Heart right ventricle (tissue), 16 donors: ENCODE measurements around the gene UBE2G1. TPM values are rescaled to one million over a fixed set of nuclear protein-coding genes. Genes with fewer than 3 reads are reported as not detected.

Experiments used
- ATAC-seq, 8 donors: fragments of 200-7000 bp; cut with Tn5 transposase; one replicate each; pipeline ENCODE4 v1.9.1; 2020; ENCODE audit warnings: mild to moderate bottlenecking in 8 of 8, moderate library complexity in 8 of 8, moderate number of reproducible peaks in 1 of 8
- DNase-seq, 2 donors: peaks; one replicate each; pipeline ENCODE4 v3.0.0-alpha.2; 2020
- H3K27ac ChIP-seq, 10 donors: fragments of 200-600 bp; sonication (generic) in 2 of 10; one replicate each; pipeline versions ENCODE4 v1.5.0 to v1.8.0; 2020 to 2022; ENCODE audit warnings: mild to moderate bottlenecking in 3 of 10
- H3K27me3 ChIP-seq, 7 donors: fragments of 200-600 bp; one replicate each; pipeline ENCODE4 v1.8.0; 2021 to 2022; ENCODE audit warnings: mild to moderate bottlenecking in 2 of 7
- H3K36me3 ChIP-seq, 9 donors: fragments of 200-600 bp; sonication (generic) in 1 of 9; one replicate each; pipeline versions ENCODE4 v1.5.0 to v1.8.0; 2020 to 2022; ENCODE audit warnings: mild to moderate bottlenecking in 2 of 9
- H3K4me1 ChIP-seq, 9 donors: fragments of 200-600 bp; sonication (generic) in 1 of 9; one replicate each; pipeline versions ENCODE4 v1.5.0 to v1.8.0; 2020 to 2022; ENCODE audit warnings: mild to moderate bottlenecking in 4 of 9
- H3K4me3 ChIP-seq, 10 donors: fragments of 200-600 bp; sonication (generic) in 2 of 10; one replicate each; pipeline versions ENCODE4 v1.5.0 to v1.8.0; 2020 to 2022; ENCODE audit warnings: mild to moderate bottlenecking in 7 of 10, moderate library complexity in 2 of 10
- H3K9me3 ChIP-seq, 11 donors: fragments of 200-600 bp in 10 of 11; sonication (generic) in 2 of 11; one replicate each; pipeline versions ENCODE4 v1.5.0 to v1.8.0; 2013 to 2022; ENCODE audit warnings: mild to moderate bottlenecking in 2 of 11, control low read depth in 1 of 11, moderate library complexity in 1 of 11
- WGBS, 2 donors: extraction: QIAGEN DNeasy Blood & Tissue Kit; methylation state at CpG; one replicate each; pipeline ENCODE4 v1.1.7; 2013; ENCODE audit warnings: inconsistent platforms in 1 of 2; 5-methylcytosine and 5-hydroxymethylcytosine counted together
- intact Hi-C, 10 donors: fragments of 100-400 bp; cut with DNase I; formaldehyde crosslinking; loops; one replicate each; pipeline versions ENCODE4 v1.11.1 to v1.14.2; 2022
- polyA plus RNA-seq, 2 donors: library from polyadenylated mRNA; stranded (reverse); fragments of 200-250 nt; gene quantifications; one replicate each; pipeline ENCODE4 v1.2.3, GENCODE V29; 2013
- total RNA-seq, 10 donors: library from RNA; stranded (reverse); fragmentation: NEBNext Ultra II Directional in 3 of 10; extraction: Animal tissue kit (Norgen Biotek cat#: 25700) in 3 of 10; gene quantifications; one replicate each; pipeline versions ENCODE4 v1.2.1 to v1.2.4, GENCODE V29; 2021 to 2023
- TF ChIP-seq, protein P1 (sequence below), 9 donors: fragments of 200-600 bp; sonication (generic) in 2 of 9; IDR thresholded peaks; one replicate each; pipeline versions ENCODE4 v1.5.0 to v1.8.0; 2021 to 2022; ENCODE audit warnings: antibody characterized with exemption in 9 of 9, mild to moderate bottlenecking in 5 of 9, moderate library complexity in 1 of 9
- donor health status: Arrhythmogenic right ventricular cardiomyopathy.
- donor health status: ischemic (EF 13 %, LVEDD 7.1; RV severe dilation, severe dysfunction).
- donor health status: healthy with polysubstance abuse.
- donor health status: DM: no; HTN: yes; CAD: no.
- donor health status: DM: no; HTN: no; CAD: no.
- donor health status: ischemic (EF 25% LVEDD 6.9; RV normal size, moderate dysfunction).
- donor health status: ischemic (EF 25% LVEDD 5.7; RV mildly dilated, moderate dysfunction).
- donor health status: healthy.
- donor health status: DM: yes; HTN: yes; CAD: no.
- donor health status: Ischemic cardiomyopathy.
- donor health status: ischemic (EF 35%, LVEDD 5.7; RV mildly dilated, moderate dysfunction).
- donor health status: nonischemic (EF 11% LVEDD 7.7; RV severe dilation, severe dysfunction).
- donor health status: DM: yes; HTN: yes; CAD: no.
- donor health status: PGD.
- donor health status: ischemic (EF 29% LVEDD 5.4; RV normal size, mild dysfunction).
- donor health status: nonischemic (EF 23%, LVEDD 6.1; RV moderate dilation, normal function).

UBE2G1 gene
- total and polyA plus RNA-seq, 12 donors = 14.9 to 119 (median 100) TPM

DNA sequence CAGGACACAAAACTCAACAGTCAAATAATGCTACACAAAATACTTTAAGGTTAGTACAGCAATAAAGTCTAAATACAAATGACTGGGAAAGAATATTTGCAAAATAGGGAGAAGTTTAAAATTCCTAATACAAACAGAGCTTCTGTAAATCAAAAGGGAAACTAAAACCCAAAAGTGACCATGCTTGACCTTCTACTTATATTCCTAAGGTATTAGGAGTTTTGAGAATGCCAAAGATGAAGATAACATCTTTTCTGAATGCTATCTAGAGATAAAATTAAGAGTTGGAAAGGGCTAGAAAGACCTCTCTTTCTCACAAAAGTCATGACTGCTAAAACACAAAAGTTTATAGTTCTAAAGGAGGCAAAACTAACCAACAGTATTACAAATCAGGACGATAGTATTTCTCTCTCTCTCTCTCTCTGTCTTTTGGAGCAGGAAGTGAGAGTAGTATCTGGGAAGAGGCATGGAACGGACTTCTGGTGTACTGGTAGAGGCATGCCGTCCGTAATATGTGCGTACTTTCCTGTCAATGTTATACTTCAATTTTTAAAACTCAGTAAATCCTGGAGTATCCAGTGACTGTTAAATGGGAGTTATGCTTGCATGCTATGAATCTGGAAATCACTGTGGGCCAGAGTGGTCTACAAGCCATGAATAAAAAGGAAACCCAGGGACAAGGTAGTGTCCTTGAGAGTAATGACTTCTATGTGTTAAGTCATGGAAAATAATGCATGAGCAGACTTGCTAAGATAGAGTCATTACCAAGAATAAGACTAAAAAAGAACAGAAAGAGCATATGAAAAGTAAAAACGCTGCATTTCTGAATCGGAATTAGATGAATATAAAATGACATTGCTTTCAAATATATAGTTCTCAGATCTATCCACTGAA is 53.0 kb downstream of the UBE2G1 start:
- WGBS, 2 donors = 37 to 42% methylated on average over 7 of the region's 7 CpGs
- Histone ChIP-seq H3K36me3 (no peaks in the 10 kb centered on the region), H3K4me1 (peaks cover 8 to 91% (median 78%) of the 10 kb centered on the region in 9 donors), H3K4me3 (peak overlapping the region in 4 of 10 donors; percentile 10 to 26 (median 12)), H3K27ac (peak overlapping the region in 9 of 10 donors; percentile 31 to 80 (median 58)), H3K9me3 (no peaks in the 10 kb centered on the region), H3K27me3 (no peaks in the 10 kb centered on the region)
- intact Hi-C loops = loop anchor here in 4 of 10 donors (2.0 to 10.0 kb wide), 4 partner anchors 23 to 54 kb away; partner anchors contain the start of gene UBE2G1 (in 2 of the 4)
- TF ChIP-seq, protein P1, sequence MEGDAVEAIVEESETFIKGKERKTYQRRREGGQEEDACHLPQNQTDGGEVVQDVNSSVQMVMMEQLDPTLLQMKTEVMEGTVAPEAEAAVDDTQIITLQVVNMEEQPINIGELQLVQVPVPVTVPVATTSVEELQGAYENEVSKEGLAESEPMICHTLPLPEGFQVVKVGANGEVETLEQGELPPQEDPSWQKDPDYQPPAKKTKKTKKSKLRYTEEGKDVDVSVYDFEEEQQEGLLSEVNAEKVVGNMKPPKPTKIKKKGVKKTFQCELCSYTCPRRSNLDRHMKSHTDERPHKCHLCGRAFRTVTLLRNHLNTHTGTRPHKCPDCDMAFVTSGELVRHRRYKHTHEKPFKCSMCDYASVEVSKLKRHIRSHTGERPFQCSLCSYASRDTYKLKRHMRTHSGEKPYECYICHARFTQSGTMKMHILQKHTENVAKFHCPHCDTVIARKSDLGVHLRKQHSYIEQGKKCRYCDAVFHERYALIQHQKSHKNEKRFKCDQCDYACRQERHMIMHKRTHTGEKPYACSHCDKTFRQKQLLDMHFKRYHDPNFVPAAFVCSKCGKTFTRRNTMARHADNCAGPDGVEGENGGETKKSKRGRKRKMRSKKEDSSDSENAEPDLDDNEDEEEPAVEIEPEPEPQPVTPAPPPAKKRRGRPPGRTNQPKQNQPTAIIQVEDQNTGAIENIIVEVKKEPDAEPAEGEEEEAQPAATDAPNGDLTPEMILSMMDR (IDR thresholded peaks at IDR 0.05) = no peak
- peak in 3 of 8 donors; percentile 34 to 68 (median 43) for ATAC-seq
- no peak for DNase-seq

DNA sequence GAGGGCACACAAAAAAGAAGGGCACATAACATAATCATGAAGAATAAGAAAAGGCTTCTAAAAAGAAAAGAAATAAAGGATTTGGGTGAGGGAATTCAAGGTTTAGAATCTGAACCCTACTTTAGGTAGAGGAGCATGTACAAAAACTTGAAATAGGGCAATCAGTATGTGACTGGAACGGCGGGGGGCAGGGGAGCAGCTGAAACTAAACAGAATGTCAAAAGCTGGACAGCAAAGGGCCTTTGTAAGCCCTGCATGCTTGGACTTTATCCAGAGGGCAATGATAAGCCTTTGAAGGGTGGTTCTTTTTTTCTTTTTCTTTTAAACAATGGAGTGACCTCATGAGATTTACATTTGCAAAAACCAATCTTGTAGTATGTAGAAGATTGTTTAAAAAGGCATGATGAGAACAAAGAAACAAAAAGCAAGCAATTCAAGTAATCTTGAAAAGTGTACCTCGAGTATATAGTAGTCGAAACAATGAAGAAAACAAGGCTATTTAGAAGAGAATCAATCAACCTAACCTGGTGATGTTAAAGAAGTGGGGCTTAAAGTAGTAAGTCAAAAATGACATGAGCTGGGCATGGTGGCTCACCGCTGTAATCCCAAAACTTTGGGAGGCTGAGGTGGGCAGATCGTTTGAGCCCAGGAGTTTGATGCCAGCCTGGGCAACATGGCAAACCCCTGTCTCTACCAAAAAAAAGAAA is 56.0 kb downstream of the UBE2G1 start:
- Histone ChIP-seq H3K27ac (peak overlapping the region; percentile 22 to 76 (median 64)), H3K4me1 (peaks cover 8 to 78% (median 55%) of the 10 kb centered on the region in 9 donors), H3K27me3 (no peaks in the 10 kb centered on the region), H3K4me3 (no peak overlapping the region), H3K36me3 (peaks cover 0 to 24% (median 6%) of the 10 kb centered on the region in 9 donors), H3K9me3 (no peaks in the 10 kb centered on the region)
- DNase-seq (peak in 1 of 2 donors; percentile 60), ATAC-seq (peak; percentile 69 to 91 (median 77))
- WGBS, 2 donors = 53 to 58% methylated on average over 6 of the region's 6 CpGs
- TF ChIP-seq, protein P1 (IDR thresholded peaks at IDR 0.05) = no peak
- intact Hi-C loops = loop anchor here in 3 of 10 donors (5.0 to 10.0 kb wide), 3 partner anchors 52 to 57 kb away; partner anchors contain the start of gene UBE2G1 (in 2 of the 3)

- Histone ChIP-seq H3K4me1 (peaks cover 8 to 73% (median 53%) of the 10 kb centered on the region in 9 donors), H3K27me3 (no peaks in the 10 kb centered on the region), H3K36me3 (peaks cover 0 to 28% (median 6%) of the 10 kb centered on the region in 9 donors), H3K27ac (peak overlapping the region in 9 of 10 donors; percentile 22 to 76 (median 67)), H3K4me3 (no peak overlapping the region), H3K9me3 (no peaks in the 10 kb centered on the region)
- TF ChIP-seq, protein P1 (IDR thresholded peaks at IDR 0.05) = no peak
- WGBS, 2 donors = 3 to 13% methylated on average over 1 of the region's 1 CpG
- intact Hi-C loops = loop anchor here in 6 of 10 donors (5.0 to 10.0 kb wide), 6 partner anchors 47 to 95 kb away; partner anchors contain the start of gene UBE2G1 (in 4 of the 6)
- DNase-seq (no peak), ATAC-seq (no peak)
These were observed 56.6 kb downstream of the UBE2G1 start for GRCh38 chr17:4309897-4310296.
